Neural cell (in vitro differentiated cells): ENCODE results near the gene HPD. TPM values are rescaled to one million over a fixed set of nuclear protein-coding genes. Genes with fewer than 3 reads are reported as not detected.

Experiments
- H2AFZ ChIP-seq: fragments of 200-600, 300-800 bp; sonication (generic), shearing (Covaris generic); 2 replicates; pipeline ENCODE4 v1.6.0; 2014; ENCODE audit warnings: low read depth, mild to moderate bottlenecking, antibody characterized with exemption, low read length, moderate library complexity
- H3F3A ChIP-seq: fragments of 200-600 bp; shearing (Covaris generic); 2 replicates; pipeline ENCODE4 v1.6.1; 2016; ENCODE audit warnings: mild to moderate bottlenecking, moderate library complexity, mixed read lengths, antibody characterized with exemption, low read length; ENCODE audit not compliant: insufficient read depth, poor library complexity, severe bottlenecking
- H3K27ac ChIP-seq: fragments of 200-600, 300-800 bp; sonication (generic), shearing (Covaris generic); 2 replicates; pipeline ENCODE4 v1.5.1; 2014; ENCODE audit warnings: mild to moderate bottlenecking, low read length, moderate library complexity
- H3K27me3 ChIP-seq: fragments of 300-800, 200-600 bp; sonication (generic), shearing (Covaris generic); 2 replicates; pipeline ENCODE4 v1.6.0; 2014; ENCODE audit warnings: mild to moderate bottlenecking, low read depth, low read length, moderate library complexity; ENCODE audit not compliant: insufficient read depth
- H3K36me3 ChIP-seq: fragments of 300-800, 200-600 bp; sonication (generic), shearing (Covaris generic); 2 replicates; pipeline ENCODE4 v1.5.1; 2014; ENCODE audit warnings: mild to moderate bottlenecking, antibody characterized with exemption, low read length, moderate library complexity; ENCODE audit not compliant: insufficient read depth
- H3K4me2 ChIP-seq: fragments of 300-800, 200-600 bp; sonication (generic), shearing (Covaris generic); 2 replicates; pipeline ENCODE4 v1.6.0; 2014; ENCODE audit warnings: mild to moderate bottlenecking, low read length
- H3K4me3 ChIP-seq: fragments of 300-800, 200-600 bp; sonication (generic), shearing (Covaris generic); 2 replicates; pipeline ENCODE4 v1.5.1; 2014; ENCODE audit warnings: mild to moderate bottlenecking, low read length, moderate library complexity
- H3K79me2 ChIP-seq: fragments of 200-600 bp; shearing (Covaris generic); replicated peaks from 2 replicates; pipeline ENCODE4 v1.6.0; 2014; ENCODE audit warnings: mild to moderate bottlenecking, low read length, moderate library complexity; ENCODE audit not compliant: insufficient read depth
- H3K9ac ChIP-seq: fragments of 300-800, 200-600 bp; sonication (generic), shearing (Covaris generic); 2 replicates; pipeline ENCODE4 v1.6.1; 2016; ENCODE audit warnings: mild to moderate bottlenecking, low read length, mixed read lengths
- H3K9me2 ChIP-seq: fragments of 200-600 bp; shearing (Covaris generic); 2 replicates; pipeline ENCODE4 v1.6.1; 2016; ENCODE audit warnings: mild to moderate bottlenecking, low read length, mixed read lengths; ENCODE audit not compliant: insufficient read depth
- H3K9me3 ChIP-seq: fragments of 200-600, 300-800 bp; sonication (generic), shearing (Covaris generic); 2 replicates; pipeline ENCODE4 v1.6.1; 2016; ENCODE audit warnings: mild to moderate bottlenecking, mixed run types, low read length, moderate library complexity, mixed read lengths
- H4K20me1 ChIP-seq: fragments of 200-600 bp; shearing (Covaris generic); 2 replicates; pipeline ENCODE4 v1.6.1; 2016; ENCODE audit warnings: mild to moderate bottlenecking, mixed run types; ENCODE audit not compliant: insufficient read depth
- EP300 ChIP-seq: fragments of 450-650 bp; conservative IDR thresholded peaks from 2 replicates; pipeline ENCODE4 v1.6.1; 2014; ENCODE audit warnings: antibody characterized with exemption, mild to moderate bottlenecking, moderate library complexity; ENCODE audit not compliant: poor library complexity, severe bottlenecking
- EZH2 ChIP-seq: fragments of 200-600, 300-800 bp; shearing (Covaris generic), sonication (generic); IDR thresholded peaks from 2 replicates; pipeline ENCODE4 v1.6.1; 2014; ENCODE audit warnings: antibody characterized with exemption, low read length, borderline replicate concordance, mild to moderate bottlenecking; ENCODE audit not compliant: insufficient read depth, poor library complexity, severe bottlenecking
- MXI1 ChIP-seq: fragments of 450-650 bp; conservative IDR thresholded peaks from 2 replicates; pipeline ENCODE4 v1.6.1; 2014; ENCODE audit warnings: antibody characterized with exemption, mild to moderate bottlenecking; ENCODE audit not compliant: poor library complexity, severe bottlenecking
- POLR2AphosphoS5 ChIP-seq: IDR thresholded peaks from 2 replicates; pipeline ENCODE4 v1.6.1; 2012
- RAD21 ChIP-seq: fragments of 450-650 bp; conservative IDR thresholded peaks from 2 replicates; pipeline ENCODE4 v1.6.1; 2014; ENCODE audit warnings: antibody characterized with exemption, mild to moderate bottlenecking, moderate library complexity
- REST ChIP-seq: IDR thresholded peaks from 2 replicates; pipeline ENCODE4 v1.6.1; 2012; ENCODE audit warnings: borderline replicate concordance
- SMC3 ChIP-seq: fragments of 450-650 bp; conservative IDR thresholded peaks from 2 replicates; pipeline ENCODE4 v1.6.1; 2014; ENCODE audit warnings: antibody characterized with exemption, mild to moderate bottlenecking, moderate library complexity; ENCODE audit not compliant: poor library complexity
- polyA plus RNA-seq: library from polyadenylated mRNA; depleted of rRNA; stranded (reverse); fragments of >200 nt; gene quantifications from 2 replicates; pipeline ENCODE4 v1.2.3, GENCODE V29; 2014
- TF ChIP-seq, protein P1 (sequence below): fragments of 450-650 bp; IDR thresholded peaks from 2 replicates; pipeline ENCODE4 v1.5.1; 2014; ENCODE audit warnings: antibody characterized with exemption, mild to moderate bottlenecking, moderate library complexity; ENCODE audit not compliant: poor library complexity, severe bottlenecking

HPD gene
- polyA plus RNA-seq, 1 donor from 2014 or later: not detected

DNA sequence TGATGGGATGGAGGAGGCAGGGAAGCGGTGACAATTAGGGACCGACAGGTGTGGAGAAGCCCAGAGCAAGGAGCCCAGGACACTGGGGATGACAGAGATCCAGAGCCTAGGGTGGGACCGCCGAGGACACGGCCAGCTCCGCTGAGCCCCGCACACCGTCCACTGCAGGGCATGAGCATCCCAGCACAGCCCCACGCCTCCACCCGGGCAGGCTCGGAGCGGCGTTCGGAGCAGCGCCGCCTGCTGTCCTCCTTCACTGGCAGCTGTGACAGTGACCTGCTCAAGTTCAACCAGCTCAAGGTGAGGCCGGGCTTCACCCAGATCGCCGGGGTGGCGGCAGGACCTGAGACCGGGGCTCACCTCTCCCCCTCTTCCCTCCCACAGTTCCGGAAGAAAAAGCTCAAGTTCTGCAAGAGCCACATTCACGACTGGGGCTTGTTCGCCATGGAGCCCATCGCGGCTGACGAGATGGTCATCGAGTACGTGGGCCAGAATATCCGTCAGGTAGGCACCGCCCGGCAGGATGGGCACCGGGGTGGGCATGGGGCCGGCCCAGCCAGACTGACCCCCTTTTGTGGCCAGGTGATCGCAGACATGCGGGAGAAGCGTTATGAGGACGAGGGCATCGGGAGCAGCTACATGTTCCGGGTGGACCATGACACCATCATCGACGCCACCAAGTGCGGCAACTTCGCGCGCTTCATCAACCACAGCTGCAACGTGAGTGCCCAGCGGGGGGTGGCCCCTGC, 31.1 kb downstream of the HPD start:
- no peak overlapping the region for H3K9ac ChIP-seq
- H4K20me1 ChIP-seq: no peaks in the 10 kb centered on the region
- no peaks in the 10 kb centered on the region for H3K79me2 ChIP-seq
- no peaks in the 10 kb centered on the region for H3K27me3 ChIP-seq
- H3K9me2 ChIP-seq: no peaks in the 10 kb centered on the region
- TF ChIP-seq SMC3: no peak
- no peak overlapping the region for H3K4me3 ChIP-seq
- no peak overlapping the region for H3K27ac ChIP-seq
- no peak overlapping the region for H3K4me2 ChIP-seq
- H2AFZ ChIP-seq: no peak overlapping the region
- H3K9me3 ChIP-seq: no peaks in the 10 kb centered on the region
- H3F3A ChIP-seq: no peaks in the 10 kb centered on the region
- H3K36me3 ChIP-seq: no peaks in the 10 kb centered on the region

GRCh38 chr12:121826318-121827150, 32.1 kb downstream of the HPD start:
- Histone ChIP-seq H3K9ac (no peak overlapping the region), H3K9me2 (no peaks in the 10 kb centered on the region), H3K4me2 (no peak overlapping the region), H3F3A (no peaks in the 10 kb centered on the region), H3K79me2 (no peaks in the 10 kb centered on the region), H3K4me3 (no peak overlapping the region), H2AFZ (no peak overlapping the region), H3K36me3 (no peaks in the 10 kb centered on the region), H3K9me3 (no peaks in the 10 kb centered on the region), H4K20me1 (no peaks in the 10 kb centered on the region), H3K27me3 (no peaks in the 10 kb centered on the region), H3K27ac (no peak overlapping the region)
- no peak for TF ChIP-seq EZH2
- no peak for TF ChIP-seq SMC3
- TF ChIP-seq RAD21: no peak
- no peak for TF ChIP-seq POLR2AphosphoS5
- no peak for TF ChIP-seq EP300

DNA sequence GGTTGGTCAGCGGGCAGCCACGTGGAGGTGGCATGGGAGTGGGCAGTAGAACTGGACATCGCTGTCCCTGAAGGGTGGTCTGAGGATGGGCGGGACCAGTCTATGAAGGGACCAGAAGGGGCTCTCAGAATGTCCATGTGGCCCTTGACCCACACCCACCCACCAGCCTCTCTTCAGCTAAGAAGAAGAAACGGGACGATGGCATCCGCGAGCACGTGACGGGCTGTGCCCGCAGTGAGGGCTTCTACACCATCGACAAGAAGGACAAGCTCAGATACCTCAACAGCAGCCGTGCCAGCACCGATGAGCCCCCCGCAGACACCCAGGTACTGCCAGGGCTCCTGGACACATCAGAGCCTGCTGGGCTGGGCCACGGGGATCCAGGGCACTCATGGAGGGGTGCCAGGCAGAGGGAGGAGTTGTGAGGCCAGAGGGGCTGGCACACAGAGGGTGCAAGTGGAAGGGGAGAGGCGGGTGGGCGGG, 33.6 kb downstream of the HPD start:
- Histone ChIP-seq H3K79me2 (no peaks in the 10 kb centered on the region), H3K9ac (no peak overlapping the region), H4K20me1 (no peaks in the 10 kb centered on the region), H3K27ac (no peak overlapping the region), H3F3A (no peaks in the 10 kb centered on the region), H3K9me2 (no peaks in the 10 kb centered on the region), H3K4me2 (no peak overlapping the region), H3K36me3 (no peaks in the 10 kb centered on the region), H2AFZ (no peak overlapping the region), H3K27me3 (no peaks in the 10 kb centered on the region), H3K9me3 (no peaks in the 10 kb centered on the region), H3K4me3 (no peak overlapping the region)
- TF ChIP-seq REST: no peak
- no peak for TF ChIP-seq SMC3
- no peak for TF ChIP-seq EZH2
- TF ChIP-seq MXI1: no peak
- no peak for TF ChIP-seq EP300
- TF ChIP-seq POLR2AphosphoS5: no peak
- TF ChIP-seq, protein P1, sequence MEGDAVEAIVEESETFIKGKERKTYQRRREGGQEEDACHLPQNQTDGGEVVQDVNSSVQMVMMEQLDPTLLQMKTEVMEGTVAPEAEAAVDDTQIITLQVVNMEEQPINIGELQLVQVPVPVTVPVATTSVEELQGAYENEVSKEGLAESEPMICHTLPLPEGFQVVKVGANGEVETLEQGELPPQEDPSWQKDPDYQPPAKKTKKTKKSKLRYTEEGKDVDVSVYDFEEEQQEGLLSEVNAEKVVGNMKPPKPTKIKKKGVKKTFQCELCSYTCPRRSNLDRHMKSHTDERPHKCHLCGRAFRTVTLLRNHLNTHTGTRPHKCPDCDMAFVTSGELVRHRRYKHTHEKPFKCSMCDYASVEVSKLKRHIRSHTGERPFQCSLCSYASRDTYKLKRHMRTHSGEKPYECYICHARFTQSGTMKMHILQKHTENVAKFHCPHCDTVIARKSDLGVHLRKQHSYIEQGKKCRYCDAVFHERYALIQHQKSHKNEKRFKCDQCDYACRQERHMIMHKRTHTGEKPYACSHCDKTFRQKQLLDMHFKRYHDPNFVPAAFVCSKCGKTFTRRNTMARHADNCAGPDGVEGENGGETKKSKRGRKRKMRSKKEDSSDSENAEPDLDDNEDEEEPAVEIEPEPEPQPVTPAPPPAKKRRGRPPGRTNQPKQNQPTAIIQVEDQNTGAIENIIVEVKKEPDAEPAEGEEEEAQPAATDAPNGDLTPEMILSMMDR: no peak
- TF ChIP-seq RAD21: no peak
